HEK293 (cell line): Measurements from ENCODE around the gene SLC2A4.

Experiments
- ELK4 ChIP-seq: IDR thresholded peaks from 2 replicates; pipeline ENCODE4 v1.6.1; 2011; ENCODE audit warnings: mild to moderate bottlenecking, low read depth, low read length, borderline replicate concordance
- GLIS1 ChIP-seq: fragments of 450-650 bp; formaldehyde crosslinking; IDR thresholded peaks from 2 replicates; pipeline ENCODE4 v1.5.1; 2016; ENCODE audit warnings: missing biosample characterization, missing genetic modification characterization
- HIC1 ChIP-seq: fragments of 450-650 bp; formaldehyde crosslinking; IDR thresholded peaks from 2 replicates; pipeline ENCODE4 v1.5.1; 2016; ENCODE audit warnings: missing biosample characterization, missing genetic modification characterization
- KLF16 ChIP-seq: fragments of 450-650 bp; formaldehyde crosslinking; IDR thresholded peaks from 2 replicates; pipeline ENCODE4 v1.5.1; 2017; ENCODE audit warnings: missing biosample characterization, missing genetic modification characterization
- KLF9 ChIP-seq: fragments of 450-650 bp; formaldehyde crosslinking; IDR thresholded peaks from 2 replicates; pipeline ENCODE4 v1.5.1; 2016; ENCODE audit warnings: missing biosample characterization, missing genetic modification characterization, low read depth
- OVOL3 ChIP-seq: fragments of 450-650 bp; formaldehyde crosslinking; IDR thresholded peaks from 2 replicates; pipeline ENCODE4 v1.5.1; 2016; ENCODE audit warnings: missing biosample characterization, missing genetic modification characterization
- PATZ1 ChIP-seq: fragments of 450-650 bp; formaldehyde crosslinking; IDR thresholded peaks from 2 replicates; pipeline ENCODE4 v1.5.1; 2016; ENCODE audit warnings: missing biosample characterization, missing genetic modification characterization
- PBX3 ChIP-seq: sonication (generic); formaldehyde crosslinking; IDR thresholded peaks from 2 replicates; pipeline ENCODE4 v1.8.1; 2022; ENCODE audit warnings: mild to moderate bottlenecking, moderate library complexity, missing genetic modification reagents
- PRDM2 ChIP-seq: fragments of 450-650 bp; formaldehyde crosslinking; IDR thresholded peaks from 2 replicates; pipeline ENCODE4 v1.5.1; 2016; ENCODE audit warnings: missing biosample characterization, missing genetic modification characterization, borderline replicate concordance
- REPIN1 ChIP-seq: fragments of 450-650 bp; formaldehyde crosslinking; IDR thresholded peaks from 2 replicates; pipeline ENCODE4 v1.5.1; 2017; ENCODE audit warnings: missing biosample characterization, missing genetic modification characterization, low read depth
- SP3 ChIP-seq: fragments of 450-650 bp; formaldehyde crosslinking; IDR thresholded peaks from 2 replicates; pipeline ENCODE4 v1.5.1; 2016; ENCODE audit warnings: missing biosample characterization, missing genetic modification characterization
- YY2 ChIP-seq: fragments of 450-650 bp; formaldehyde crosslinking; IDR thresholded peaks from 2 replicates; pipeline ENCODE4 v1.5.1; 2016; ENCODE audit warnings: missing biosample characterization, missing genetic modification characterization
- ZBTB21 ChIP-seq: fragments of 450-650 bp; formaldehyde crosslinking; IDR thresholded peaks from 2 replicates; pipeline ENCODE4 v1.5.1; 2017; ENCODE audit warnings: missing biosample characterization, missing genetic modification characterization
- ZFP37 ChIP-seq: fragments of 450-650 bp; formaldehyde crosslinking; IDR thresholded peaks from 2 replicates; pipeline ENCODE4 v1.5.1; 2016; ENCODE audit warnings: missing biosample characterization, missing genetic modification characterization
- ZNF155 ChIP-seq: fragments of 450-650 bp; formaldehyde crosslinking; IDR thresholded peaks from 2 replicates; pipeline ENCODE4 v1.5.1; 2016; ENCODE audit warnings: missing biosample characterization, missing genetic modification characterization
- ZNF19 ChIP-seq: fragments of 450-650 bp; formaldehyde crosslinking; IDR thresholded peaks from 2 replicates; pipeline ENCODE4; 2016; ENCODE audit warnings: missing biosample characterization, missing genetic modification characterization, low read depth
- ZNF223 ChIP-seq: fragments of 450-650 bp; formaldehyde crosslinking; IDR thresholded peaks from 2 replicates; pipeline ENCODE4 v1.5.1; 2016; ENCODE audit warnings: missing biosample characterization, missing genetic modification characterization
- ZNF274 ChIP-seq, 2 experiments: fragments of 200-500 bp in 1 of 2; fragments of 450-650 bp in 1 of 2; sonication (Bioruptor generic) in 1 of 2; formaldehyde crosslinking in 1 of 2; IDR thresholded peaks; 2 replicates each; pipeline versions ENCODE4 v1.5.1 to v1.6.1; 2014 to 2016; ENCODE audit warnings: borderline replicate concordance in 1 of 2, inconsistent platforms in 1 of 2, low read length in 1 of 2, missing biosample characterization in 1 of 2, missing genetic modification characterization in 1 of 2
- ZNF280C ChIP-seq: fragments of 450-650 bp; formaldehyde crosslinking; IDR thresholded peaks from 2 replicates; pipeline ENCODE4 v1.5.1; 2016; ENCODE audit warnings: missing biosample characterization, missing genetic modification characterization
- ZNF311 ChIP-seq: fragments of 450-650 bp; formaldehyde crosslinking; IDR thresholded peaks from 2 replicates; pipeline ENCODE4 v1.5.1; 2017; ENCODE audit warnings: missing biosample characterization, missing genetic modification characterization, borderline replicate concordance
- ZNF394 ChIP-seq: fragments of 450-650 bp; formaldehyde crosslinking; IDR thresholded peaks from 2 replicates; pipeline ENCODE4 v1.5.1; 2016; ENCODE audit warnings: missing biosample characterization, missing genetic modification characterization, mild to moderate bottlenecking, moderate library complexity, borderline replicate concordance
- ZNF777 ChIP-seq: fragments of 450-650 bp; formaldehyde crosslinking; IDR thresholded peaks from 2 replicates; pipeline ENCODE4 v1.5.1; 2017; ENCODE audit warnings: missing biosample characterization, missing genetic modification characterization, borderline replicate concordance
- ZSCAN16 ChIP-seq: fragments of 450-650 bp; formaldehyde crosslinking; IDR thresholded peaks from 2 replicates; pipeline ENCODE4 v1.5.1; 2016; ENCODE audit warnings: missing biosample characterization, missing genetic modification characterization
- ZSCAN23 ChIP-seq: fragments of 450-650 bp; formaldehyde crosslinking; IDR thresholded peaks from 2 replicates; pipeline ENCODE4 v1.5.1; 2016; ENCODE audit warnings: missing biosample characterization, missing genetic modification characterization

Gene SLC2A4

GRCh38 chr17:7242717-7243452 lies 38.6 kb upstream of the SLC2A4 start (continued):
- TF ChIP-seq ZNF274 (IDR thresholded peaks at IDR 0.05; ENCODE audit: low read length) (no peak), ZNF274 (tag by site-specific recombination; IDR thresholded peaks at IDR 0.05; ENCODE audit: borderline replicate concordance) (no peak), YY2 (tag by site-specific recombination) (peak; percentile 86), ZNF777 (tag by site-specific recombination) (no peak), OVOL3 (tag by site-specific recombination) (peak; percentile 94), ZNF223 (tag by site-specific recombination) (no peak), GLIS1 (tag by site-specific recombination) (peak; percentile 84), ZNF280C (tag by site-specific recombination) (no peak), SP3 (tag by site-specific recombination) (peak; percentile 99), HIC1 (peak; percentile 94), ZNF19 (tag by site-specific recombination) (no peak; the same call in none of the 2 replicates), ZBTB21 (tag by site-specific recombination) (peak; percentile 86), ZSCAN16 (tag by site-specific recombination) (no peak; the same call in 1 of the 2 replicates), ZNF394 (tag by site-specific recombination) (peak; percentile 80), PBX3 (CRISPR knock-in tag) (no peak), ZNF311 (tag by site-specific recombination) (no peak), KLF16 (tag by site-specific recombination) (peak; percentile 100), PATZ1 (peak; percentile 97), PRDM2 (no peak), KLF9 (tag by site-specific recombination) (peak; percentile 99), REPIN1 (tag by site-specific recombination) (peak; percentile 95), ZSCAN23 (tag by site-specific recombination) (peak; percentile 88), ZFP37 (tag by site-specific recombination) (peak; percentile 85; the same call in 1 of the 2 replicates), ELK4 (no peak), ZNF155 (tag by site-specific recombination) (no peak)
